Measurements from ENCODE around the gene DSG2.

GRCh38 chr18:31590570-31590969 is 92.6 kb downstream of the DSG2 start:
- TF ChIP-seq POLR2AphosphoS5 (IDR thresholded peaks at IDR 0.05), result no peak
- TF ChIP-seq, protein P1, sequence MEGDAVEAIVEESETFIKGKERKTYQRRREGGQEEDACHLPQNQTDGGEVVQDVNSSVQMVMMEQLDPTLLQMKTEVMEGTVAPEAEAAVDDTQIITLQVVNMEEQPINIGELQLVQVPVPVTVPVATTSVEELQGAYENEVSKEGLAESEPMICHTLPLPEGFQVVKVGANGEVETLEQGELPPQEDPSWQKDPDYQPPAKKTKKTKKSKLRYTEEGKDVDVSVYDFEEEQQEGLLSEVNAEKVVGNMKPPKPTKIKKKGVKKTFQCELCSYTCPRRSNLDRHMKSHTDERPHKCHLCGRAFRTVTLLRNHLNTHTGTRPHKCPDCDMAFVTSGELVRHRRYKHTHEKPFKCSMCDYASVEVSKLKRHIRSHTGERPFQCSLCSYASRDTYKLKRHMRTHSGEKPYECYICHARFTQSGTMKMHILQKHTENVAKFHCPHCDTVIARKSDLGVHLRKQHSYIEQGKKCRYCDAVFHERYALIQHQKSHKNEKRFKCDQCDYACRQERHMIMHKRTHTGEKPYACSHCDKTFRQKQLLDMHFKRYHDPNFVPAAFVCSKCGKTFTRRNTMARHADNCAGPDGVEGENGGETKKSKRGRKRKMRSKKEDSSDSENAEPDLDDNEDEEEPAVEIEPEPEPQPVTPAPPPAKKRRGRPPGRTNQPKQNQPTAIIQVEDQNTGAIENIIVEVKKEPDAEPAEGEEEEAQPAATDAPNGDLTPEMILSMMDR (IDR thresholded peaks at IDR 0.05), result no peak
